NCI-H345 treated with DMSO at 0.1 percent for 48 hours (cell line): ENCODE measurements around the gene GVQW3.
A peak's percentile ranks its signal among the peaks of the same experiment; 100 is the strongest.

Source experiments
- DNase-seq: peaks from one replicate; lab custom pipeline; 2025; ENCODE audit not compliant: unreplicated experiment; lab: John Stamatoyannopoulos, UW

Gene GVQW3

GRCh38 chr11:76380977-76381719, at the start of gene GVQW3, which contains the start of gene THAP12:
Gene GVQW3, plus strand, starts transcription at chr11:76381323. Its CDS starts 506 bp downstream, at chr11:76381829.
Gene THAP12, minus strand, starts transcription at chr11:76381132. Its CDS starts 296 bp downstream, at chr11:76380836.
- DNase-seq, result peak; percentile 91

DNA sequence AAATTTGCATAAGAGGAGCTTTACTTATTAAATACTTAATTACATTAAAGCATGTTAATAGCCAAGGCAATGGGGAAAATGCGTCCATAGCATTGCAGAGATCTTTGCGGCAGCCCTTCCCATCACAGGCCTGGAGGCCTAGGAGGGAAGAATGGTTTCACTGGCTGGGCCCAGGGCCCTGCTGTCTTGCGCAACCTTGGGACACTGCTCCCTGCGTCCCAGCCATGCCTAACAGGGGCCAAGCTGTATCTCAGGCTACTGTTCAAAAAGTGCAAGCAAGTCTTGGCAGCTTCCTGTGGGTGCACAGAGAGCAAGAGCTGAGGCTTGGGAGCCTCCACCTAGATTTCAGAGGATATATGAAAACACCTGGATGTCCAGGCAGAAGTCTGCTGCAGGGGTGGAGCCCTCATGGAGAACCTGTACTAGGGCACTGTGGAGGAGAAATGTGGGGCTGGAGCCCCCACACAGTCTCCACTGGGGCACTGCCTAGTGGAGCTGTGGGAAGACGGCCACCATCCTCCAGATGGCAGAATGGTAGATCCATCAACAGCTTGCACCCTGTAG, 46.2 kb upstream of the GVQW3 start:
- no peak for DNase-seq

DNA sequence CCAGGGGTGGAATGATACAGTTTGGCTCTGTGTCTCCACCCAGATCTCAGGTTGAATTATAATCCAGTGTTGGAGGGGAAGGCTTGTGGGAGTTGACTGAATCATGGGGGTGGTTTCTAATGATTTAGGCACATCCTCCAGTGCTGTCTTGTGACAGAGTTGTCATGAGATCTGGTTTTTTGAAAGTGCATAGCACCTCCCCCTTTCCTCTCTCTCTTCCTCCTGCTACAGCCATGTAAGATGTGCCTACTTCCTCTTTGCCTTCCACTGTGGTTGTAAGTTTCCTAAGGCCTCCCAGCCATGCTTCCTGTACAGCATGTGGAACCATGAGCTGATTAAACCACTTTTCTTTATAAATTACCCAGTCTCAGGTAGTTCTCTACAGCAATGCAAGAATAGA, 45.3 kb upstream of the GVQW3 start:
- DNase-seq, result no peak

DNA sequence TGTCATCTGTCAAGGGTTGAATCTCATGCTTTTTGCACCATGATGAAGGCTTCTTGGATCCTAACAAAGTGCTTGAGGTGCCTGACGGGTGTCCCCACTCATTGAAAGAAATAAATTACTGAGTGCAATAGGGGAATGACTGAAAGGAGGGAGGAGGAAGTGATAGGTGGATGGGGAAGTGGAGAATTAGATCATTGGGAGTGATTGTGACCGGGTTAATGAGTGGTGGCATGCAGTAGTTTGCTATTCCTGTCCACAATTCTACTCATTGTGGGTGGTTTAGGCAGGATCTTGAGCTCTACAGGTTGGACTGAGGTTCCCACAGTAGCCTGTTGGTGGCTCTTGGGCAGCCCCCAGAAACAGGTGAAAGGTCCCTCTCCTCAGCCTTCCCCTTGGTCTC, 44.5 kb upstream of the GVQW3 start:
- DNase-seq, result no peak

- DNase-seq, result no peak
Measured at GRCh38 chr11:76337469-76337868, 43.7 kb upstream of the GVQW3 start.

DNA sequence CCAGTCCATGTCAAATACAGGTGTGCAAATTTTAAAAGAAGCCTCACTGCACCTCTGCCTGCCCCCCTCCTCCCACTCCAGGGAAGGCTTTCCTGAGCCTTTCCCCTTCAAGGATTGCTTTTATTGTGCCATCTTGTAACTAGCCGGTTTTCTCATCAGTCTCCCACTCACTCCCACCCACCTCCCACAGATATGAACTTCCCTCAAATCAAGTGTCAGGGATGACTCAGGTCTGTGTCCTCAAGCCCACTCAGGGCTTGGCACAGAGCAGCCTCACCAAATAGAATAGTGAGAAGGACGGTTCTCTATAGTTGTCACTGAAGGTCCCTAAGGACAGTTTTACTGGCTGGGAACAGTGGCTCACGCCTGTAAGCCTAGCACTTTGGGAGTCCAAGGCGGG, 43.2 kb upstream of the GVQW3 start:
- DNase-seq, result no peak

DNA sequence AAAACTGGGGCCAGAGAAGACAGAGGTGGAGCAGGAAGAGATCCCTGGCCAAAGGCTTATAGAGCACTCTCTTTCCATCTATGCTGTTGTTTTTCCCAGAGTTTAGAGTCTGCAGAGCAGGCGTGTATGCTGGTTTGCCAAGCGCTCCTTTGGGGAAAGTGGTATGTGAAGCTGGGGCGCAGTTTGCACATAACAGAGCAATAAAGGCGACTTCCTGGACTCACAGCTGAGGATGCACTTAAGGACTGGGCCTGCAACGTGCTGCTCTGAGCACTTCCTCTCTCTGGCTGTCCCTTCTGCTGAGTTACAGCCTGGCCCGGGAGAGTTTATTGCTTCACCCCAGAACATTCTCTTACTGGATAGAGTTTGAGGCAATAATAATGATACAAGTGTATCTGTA, 41.9 kb upstream of the GVQW3 start:
- DNase-seq, result no peak

GRCh38 chr11:76347466-76347865, 33.7 kb upstream of the GVQW3 start:
- no peak for DNase-seq

GRCh38 chr11:76348348-76348747, 32.8 kb upstream of the GVQW3 start:
- no peak for DNase-seq

DNA sequence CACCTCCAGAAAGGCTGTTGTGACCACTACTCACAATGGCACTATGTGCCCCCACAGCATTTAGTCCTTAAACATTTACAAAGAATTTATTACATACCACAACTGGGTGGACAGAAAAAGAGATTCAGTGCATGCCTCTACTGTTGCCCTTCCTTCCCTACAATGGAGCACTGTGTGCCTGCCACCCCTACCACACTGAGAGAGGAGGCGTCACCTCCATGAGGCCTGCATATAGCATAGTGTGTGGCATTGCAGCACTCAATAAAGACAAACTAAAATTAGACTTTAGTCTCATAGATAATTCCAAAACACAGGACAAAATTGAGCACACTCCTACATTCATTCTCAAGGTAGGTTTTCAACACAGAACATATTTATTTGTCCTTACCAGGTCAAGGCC, 26.0 kb upstream of the GVQW3 start:
- no peak for DNase-seq

- no peak for DNase-seq
Measured at GRCh38 chr11:76361374-76361773, 19.7 kb upstream of the GVQW3 start.

DNA sequence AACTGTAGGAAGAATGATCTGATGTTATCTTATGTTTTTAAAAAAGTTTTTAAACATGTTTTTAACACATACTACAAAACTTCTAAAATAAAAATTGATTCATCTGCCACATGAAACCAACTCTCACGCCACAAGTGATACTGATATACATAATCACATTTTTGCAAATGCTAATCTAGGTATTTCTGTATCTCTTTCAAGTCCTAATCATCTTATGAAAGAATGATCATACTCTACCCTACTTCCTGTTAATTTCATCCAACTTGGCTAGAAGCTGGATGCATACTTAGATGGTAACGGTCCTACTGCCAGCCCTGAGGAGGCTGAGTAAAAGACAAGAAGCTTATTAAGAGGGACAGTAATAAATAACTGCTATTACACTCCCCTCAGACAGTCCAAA, 19.3 kb upstream of the GVQW3 start:
- DNase-seq, result no peak

DNA sequence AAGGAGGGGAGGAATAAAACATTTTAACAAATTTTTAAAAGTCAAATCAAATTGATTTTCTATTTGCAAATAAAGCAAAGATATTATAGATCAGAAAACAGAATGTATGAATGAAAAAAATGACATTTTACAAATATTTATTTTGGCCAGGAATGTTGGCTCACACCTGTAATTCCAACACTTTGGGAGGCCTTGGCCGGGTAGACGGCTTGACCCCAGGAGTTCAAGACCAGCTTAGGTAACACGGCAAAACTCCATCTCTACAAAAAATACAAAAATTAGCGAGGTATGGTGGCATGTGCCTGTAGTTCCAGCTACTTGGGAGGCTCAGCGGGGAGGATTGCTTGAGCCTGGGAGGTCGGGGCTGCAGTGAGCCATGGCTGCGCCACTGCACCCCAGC, 18.4 kb upstream of the GVQW3 start:
- DNase-seq, result no peak

GRCh38 chr11:76365038-76365679, 16.0 kb upstream of the GVQW3 start:
- no peak for DNase-seq

DNA sequence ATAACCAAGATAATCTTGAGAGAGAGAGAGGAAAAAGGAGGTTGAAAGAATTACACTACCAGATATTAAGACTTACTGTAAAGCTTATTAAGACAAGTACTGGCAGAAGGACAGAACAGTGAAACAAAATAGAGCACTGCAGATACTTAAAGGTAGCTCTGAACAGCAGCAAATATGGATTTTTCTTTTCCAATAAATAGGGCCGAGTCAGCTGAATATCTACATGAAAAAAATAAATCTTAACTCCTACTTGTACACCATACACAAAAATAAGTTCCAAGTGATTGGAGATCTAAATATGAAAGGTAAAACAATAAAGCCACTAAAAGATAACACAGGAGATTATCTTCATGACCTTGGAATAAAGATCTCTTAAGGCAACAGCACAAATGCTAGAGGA, 12.6 kb upstream of the GVQW3 start:
- DNase-seq, result no peak

GRCh38 chr11:76369406-76369805, 11.7 kb upstream of the GVQW3 start:
- no peak for DNase-seq

DNA sequence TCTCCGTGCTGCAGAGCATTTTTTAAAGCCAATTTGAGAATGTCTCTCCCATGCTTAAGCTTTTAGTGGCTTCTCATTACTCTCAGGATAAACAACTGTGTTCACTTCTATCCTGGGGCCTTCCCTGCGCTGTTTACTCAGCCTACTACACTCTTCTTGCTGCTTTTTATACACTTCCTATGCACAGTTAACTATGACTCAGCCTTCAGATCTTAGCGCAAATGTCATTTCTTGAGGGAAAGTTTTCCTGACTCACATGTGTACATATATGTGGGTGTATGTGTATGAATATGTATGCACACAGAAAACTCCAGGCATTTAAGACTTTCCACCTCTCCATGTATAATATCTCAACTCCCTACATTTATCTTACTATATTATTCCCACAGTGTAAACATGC, 10.0 kb upstream of the GVQW3 start:
- DNase-seq, result peak; percentile 23

DNA sequence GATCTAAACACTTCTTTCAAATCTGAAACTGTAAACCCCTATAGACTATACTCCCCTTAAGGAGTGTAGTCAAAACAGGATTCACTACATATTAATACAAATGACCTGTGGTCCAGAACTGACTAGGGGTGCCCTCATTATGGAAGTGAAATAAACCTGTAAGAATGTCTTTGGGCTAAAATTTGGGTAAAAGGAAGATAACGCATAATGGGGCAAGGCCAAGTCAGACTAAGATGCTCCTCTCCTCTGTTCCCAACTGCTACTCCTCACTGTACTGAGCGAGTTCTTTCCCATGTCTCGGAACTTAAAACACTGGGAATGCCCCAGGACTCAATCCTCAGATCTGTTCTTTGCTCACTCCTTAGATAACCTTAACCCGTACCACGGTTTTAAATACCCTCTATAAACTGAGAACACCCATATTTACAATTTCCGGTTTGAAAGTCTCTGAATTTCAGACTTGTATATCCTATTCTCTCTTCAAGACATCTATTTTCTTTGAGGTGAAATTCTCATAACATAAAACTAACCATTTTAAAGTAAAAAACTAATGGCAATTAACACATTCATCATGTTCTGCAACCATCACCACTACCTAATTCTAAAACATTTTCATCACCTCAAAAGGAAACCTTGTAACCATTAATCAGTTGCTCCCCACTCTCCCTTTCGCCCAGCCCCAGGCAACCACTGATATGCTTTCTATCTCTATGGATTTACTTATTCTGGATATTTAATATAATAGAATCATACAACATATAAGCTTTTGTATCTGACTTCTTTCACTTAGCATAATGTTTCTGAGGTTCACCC, 4.2 kb upstream of the GVQW3 start:
- DNase-seq, result no peak

GRCh38 chr11:76379807-76380158, 1.3 kb upstream of the GVQW3 start:
- no peak for DNase-seq

GRCh38 chr11:76380159-76380976, 755 bp upstream of the GVQW3 start:
- DNase-seq, result no peak

- no peak for DNase-seq
Measured at GRCh38 chr11:76382209-76382608, 1.1 kb downstream of the GVQW3 start.
